Vagina (tissue), 2 donors: ENCODE data around the gene DGCR8. TPM values are rescaled to one million over a fixed set of nuclear protein-coding genes. Genes with fewer than 3 reads are reported as not detected.

Experiments
- DNase-seq, 2 donors: peaks; one replicate each; pipeline ENCODE4 v3.0.0-alpha.2; 2017; ENCODE audit errors: extremely low spot score in 2 of 2
- H3K27ac ChIP-seq: fragments of 200-600 bp; sonication (generic); one replicate; pipeline ENCODE4 v1.5.1; 2019
- H3K27me3 ChIP-seq: fragments of 200-600 bp; sonication (generic); one replicate; pipeline ENCODE4 v1.5.1; 2019
- H3K36me3 ChIP-seq, 2 donors: fragments of 200-600 bp; sonication (generic); one replicate each; pipeline ENCODE4 v1.5.1; 2017 to 2019
- H3K4me1 ChIP-seq: fragments of 200-600 bp; sonication (generic); one replicate; pipeline ENCODE4 v1.5.1; 2019
- H3K4me3 ChIP-seq, 2 donors: fragments of 200-600 bp; sonication (generic); 1 replicate in 1 of 2; 2 replicates in 1 of 2; pipeline ENCODE4 v1.5.1; 2016 to 2019
- H3K9me3 ChIP-seq: fragments of 200-600 bp; sonication (generic); one replicate; pipeline ENCODE4 v1.5.1; 2019
- CTCF ChIP-seq, 3 experiments: fragments of 450-650 bp in 2 of 3; fragments of 200-600 bp in 1 of 3; sonication (generic) in 1 of 3; IDR thresholded peaks; one replicate each; pipeline ENCODE4 v1.5.1; 2017 to 2019; ENCODE audit warnings: antibody characterized with exemption in 3 of 3, mild to moderate bottlenecking in 2 of 3, moderate library complexity in 2 of 3
- POLR2A ChIP-seq, 2 donors: fragments of 450-650 bp; IDR thresholded peaks; one replicate each; pipeline ENCODE4 v1.6.1; 2017; ENCODE audit warnings: antibody characterized with exemption in 2 of 2, mild to moderate bottlenecking in 2 of 2, moderate library complexity in 2 of 2
- POLR2AphosphoS5 ChIP-seq, 2 donors: sonication (generic); formaldehyde crosslinking; IDR thresholded peaks; one replicate each; pipeline ENCODE4 v1.9.0; 2017; ENCODE audit warnings: antibody characterized with exemption in 2 of 2, mild to moderate bottlenecking in 2 of 2, low read depth in 1 of 2; ENCODE audit not compliant: insufficient read depth in 1 of 2
- intact Hi-C: fragments of 100-400 bp; cut with DNase I; formaldehyde crosslinking; loops from one replicate; pipeline ENCODE4 v1.15.1; 2023
- total RNA-seq: library from RNA; depleted of rRNA; stranded (reverse); fragments of >200 nt; gene quantifications from one replicate; pipeline ENCODE4 v1.2.3, GENCODE V29; 2016

DGCR8 gene
- total RNA-seq, 1 donor from 2014 or later = 27.3 TPM

- intact Hi-C loops = no loop called here
- Histone ChIP-seq H3K27me3 (no peaks in the 10 kb centered on the region), H3K4me3 (no peak overlapping the region), H3K4me1 (peaks cover 36% of the 10 kb centered on the region), H3K9me3 (no peaks in the 10 kb centered on the region), H3K36me3 (peaks cover 0 to 23% of the 10 kb centered on the region in 2 donors), H3K27ac (no peak overlapping the region)
- DNase-seq = no peak
- TF ChIP-seq CTCF (IDR thresholded peaks at IDR 0.05) (no peak), POLR2A (IDR thresholded peaks at IDR 0.05) (no peak), POLR2AphosphoS5 (IDR thresholded peaks at IDR 0.05; ENCODE audit: insufficient read depth in 1 of 2, low read depth in 1 of 2) (no peak)
These were observed 60.0 kb downstream of the DGCR8 start for GRCh38 chr22:20140107-20140445.

GRCh38 chr22:20140521-20140964 is 60.5 kb downstream of the DGCR8 start:
- Histone ChIP-seq H3K9me3 (no peaks in the 10 kb centered on the region), H3K4me3 (no peak overlapping the region), H3K36me3 (peaks cover 0 to 23% of the 10 kb centered on the region in 2 donors), H3K4me1 (peaks cover 32% of the 10 kb centered on the region), H3K27me3 (no peaks in the 10 kb centered on the region), H3K27ac (no peak overlapping the region)
- TF ChIP-seq CTCF (IDR thresholded peaks at IDR 0.05) (no peak), POLR2A (IDR thresholded peaks at IDR 0.05) (no peak), POLR2AphosphoS5 (IDR thresholded peaks at IDR 0.05; ENCODE audit: insufficient read depth in 1 of 2, low read depth in 1 of 2) (no peak)
- intact Hi-C loops = no loop called here
- no peak for DNase-seq

GRCh38 chr22:20141186-20142077 is 61.4 kb downstream of the DGCR8 start:
- Histone ChIP-seq H3K27ac (no peak overlapping the region), H3K27me3 (no peaks in the 10 kb centered on the region), H3K4me3 (no peak overlapping the region), H3K36me3 (peaks cover 0 to 23% of the 10 kb centered on the region in 2 donors), H3K9me3 (no peaks in the 10 kb centered on the region), H3K4me1 (peaks cover 23% of the 10 kb centered on the region)
- no peak for TF ChIP-seq POLR2A (IDR thresholded peaks at IDR 0.05)
- no peak for TF ChIP-seq CTCF (IDR thresholded peaks at IDR 0.05)
- no peak for TF ChIP-seq POLR2AphosphoS5 (IDR thresholded peaks at IDR 0.05; ENCODE audit: insufficient read depth in 1 of 2, low read depth in 1 of 2)
- intact Hi-C loops = no loop called here
- no peak for DNase-seq

- DNase-seq = no peak
- H3K27ac ChIP-seq = no peak overlapping the region
- no peak for TF ChIP-seq CTCF (IDR thresholded peaks at IDR 0.05)
- no peak for TF ChIP-seq POLR2AphosphoS5 (IDR thresholded peaks at IDR 0.05; ENCODE audit: insufficient read depth in 1 of 2, low read depth in 1 of 2)
- no peak for TF ChIP-seq POLR2A (IDR thresholded peaks at IDR 0.05)
- peaks cover 0 to 23% of the 10 kb centered on the region in 2 donors for H3K36me3 ChIP-seq
- H3K4me3 ChIP-seq = no peak overlapping the region
- peaks cover 8% of the 10 kb centered on the region for H3K4me1 ChIP-seq
- intact Hi-C loops = no loop called here
- no peaks in the 10 kb centered on the region for H3K9me3 ChIP-seq
- H3K27me3 ChIP-seq = no peaks in the 10 kb centered on the region
These were observed 62.9 kb downstream of the DGCR8 start for GRCh38 chr22:20142711-20143621.
